Germinal center (tissue), 1 donor: ENCODE measurements around the gene OSGIN1.

Experiments
- DNase-seq: peaks from one replicate; pipeline ENCODE4 v3.0.0; 2012; ENCODE audit warnings: mixed read lengths, low spot score

The OSGIN1 gene

DNA sequence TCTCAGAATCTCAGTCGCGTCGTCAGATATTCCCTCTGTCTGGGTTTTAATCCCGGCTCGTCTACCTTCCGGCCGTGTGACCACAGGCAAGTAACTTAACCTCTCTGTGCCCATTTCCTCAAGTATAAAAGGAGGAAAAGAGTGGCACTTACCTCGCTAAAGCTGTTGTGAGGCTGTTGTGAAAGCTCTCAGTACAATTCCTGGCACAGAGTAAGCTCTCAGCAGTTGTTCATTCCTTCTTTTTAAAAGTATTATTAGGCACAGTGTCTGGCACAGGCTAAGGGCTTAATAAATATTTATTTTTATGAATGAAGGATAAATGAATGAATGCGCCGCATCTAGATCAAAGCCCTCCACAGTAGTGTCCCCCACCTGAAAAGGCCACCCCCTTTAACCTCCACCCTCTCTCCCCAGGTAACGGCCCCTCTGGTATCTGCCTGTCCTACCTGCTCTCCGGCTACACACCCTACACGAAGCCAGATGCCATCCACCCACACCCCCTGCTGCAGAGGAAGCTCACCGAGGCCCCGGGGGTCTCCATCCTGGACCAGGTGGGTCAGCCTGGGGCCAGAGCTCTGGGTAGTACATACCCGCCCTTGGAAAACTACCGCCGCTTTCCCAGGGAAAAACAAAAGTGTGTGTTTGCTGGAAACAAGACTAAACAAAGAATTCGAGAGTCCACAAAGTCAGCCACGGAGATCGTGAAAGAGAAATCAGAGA is 6.0 kb downstream of the OSGIN1 start:
- DNase-seq = no peak

DNA sequence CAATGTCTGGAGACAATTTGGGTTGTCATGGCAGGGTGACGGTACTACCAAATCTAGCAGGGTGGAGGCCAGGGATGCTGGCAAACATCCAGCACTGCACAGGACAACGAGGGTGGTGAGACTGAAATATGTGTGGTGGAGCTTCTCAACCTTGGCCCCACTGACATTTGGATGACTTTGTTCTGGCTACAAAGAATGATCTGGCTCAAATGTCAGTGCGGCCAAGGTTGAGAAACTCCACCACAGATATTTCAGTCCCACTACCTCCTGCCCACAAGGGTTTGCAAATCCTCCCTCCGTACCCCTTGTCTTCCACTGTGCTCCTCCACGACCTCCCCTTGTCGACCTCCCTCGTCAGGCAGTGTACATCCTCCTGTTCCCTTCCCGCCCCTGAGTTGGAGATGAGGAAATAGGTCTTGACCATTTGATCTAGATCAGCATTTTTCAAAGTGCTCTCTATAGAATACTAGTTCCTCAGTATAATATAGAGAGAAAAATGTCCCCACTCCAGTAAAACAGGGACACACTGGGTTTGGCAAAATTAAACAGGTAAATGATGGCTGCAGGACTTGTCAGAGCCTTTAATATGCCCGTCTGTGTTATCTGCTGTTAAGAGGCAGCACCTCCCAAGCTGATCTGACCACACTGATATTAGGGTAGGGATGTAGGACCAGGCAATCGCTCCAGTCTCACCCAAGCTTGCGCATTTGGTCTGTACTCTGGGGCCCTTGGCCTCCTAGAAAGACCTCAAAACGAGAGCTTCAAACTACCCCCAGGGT is 6.8 kb downstream of the OSGIN1 start:
- no peak for DNase-seq

DNA sequence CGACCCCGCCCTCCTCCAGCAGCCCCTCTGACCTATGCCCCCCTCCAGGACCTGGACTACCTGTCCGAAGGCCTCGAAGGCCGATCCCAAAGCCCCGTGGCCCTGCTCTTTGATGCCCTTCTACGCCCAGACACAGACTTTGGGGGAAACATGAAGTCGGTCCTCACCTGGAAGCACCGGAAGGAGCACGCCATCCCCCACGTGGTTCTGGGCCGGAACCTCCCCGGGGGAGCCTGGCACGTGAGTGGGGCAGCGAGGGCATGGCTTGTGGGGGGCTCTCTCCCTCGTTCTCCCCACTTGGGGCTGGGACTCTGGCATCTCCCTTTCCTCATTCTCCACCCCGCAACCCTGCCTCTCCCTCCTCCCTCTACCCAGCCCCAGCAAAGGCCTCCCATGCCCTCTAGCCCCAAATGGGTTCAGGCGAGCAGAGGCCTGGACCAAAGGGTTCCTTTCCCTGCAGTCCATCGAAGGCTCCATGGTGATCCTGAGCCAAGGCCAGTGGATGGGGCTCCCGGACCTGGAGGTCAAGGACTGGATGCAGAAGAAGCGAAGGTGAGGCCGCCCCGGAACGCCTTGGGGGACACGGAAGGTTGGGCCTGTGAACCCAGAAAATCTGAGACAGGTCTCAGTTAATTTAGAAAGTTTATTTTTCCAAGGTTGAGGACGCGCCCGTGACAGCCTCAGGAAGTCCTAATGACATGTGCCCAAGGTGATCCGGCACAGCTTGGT is 7.6 kb downstream of the OSGIN1 start:
- no peak for DNase-seq

DNA sequence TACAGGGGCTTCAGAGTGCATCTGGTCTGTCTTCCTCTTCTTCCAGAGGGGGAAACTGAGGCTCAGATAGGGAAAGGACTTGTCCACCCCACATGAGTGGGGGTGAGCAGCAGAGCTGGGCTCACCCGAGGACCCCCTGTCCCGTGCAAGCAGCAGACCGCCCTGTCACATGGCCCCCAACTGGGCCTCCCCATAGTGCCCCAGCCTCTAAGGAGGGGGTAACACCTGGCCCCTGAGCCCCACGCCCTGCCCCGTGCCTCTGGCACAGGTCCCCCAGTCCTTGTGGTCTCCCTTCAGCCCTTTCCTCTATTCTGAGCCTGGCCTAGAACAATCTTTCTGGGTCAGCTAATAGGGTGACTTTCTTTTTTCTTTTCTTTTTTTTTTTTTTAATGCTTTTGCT is 8.6 kb downstream of the OSGIN1 start:
- no peak for DNase-seq

DNA sequence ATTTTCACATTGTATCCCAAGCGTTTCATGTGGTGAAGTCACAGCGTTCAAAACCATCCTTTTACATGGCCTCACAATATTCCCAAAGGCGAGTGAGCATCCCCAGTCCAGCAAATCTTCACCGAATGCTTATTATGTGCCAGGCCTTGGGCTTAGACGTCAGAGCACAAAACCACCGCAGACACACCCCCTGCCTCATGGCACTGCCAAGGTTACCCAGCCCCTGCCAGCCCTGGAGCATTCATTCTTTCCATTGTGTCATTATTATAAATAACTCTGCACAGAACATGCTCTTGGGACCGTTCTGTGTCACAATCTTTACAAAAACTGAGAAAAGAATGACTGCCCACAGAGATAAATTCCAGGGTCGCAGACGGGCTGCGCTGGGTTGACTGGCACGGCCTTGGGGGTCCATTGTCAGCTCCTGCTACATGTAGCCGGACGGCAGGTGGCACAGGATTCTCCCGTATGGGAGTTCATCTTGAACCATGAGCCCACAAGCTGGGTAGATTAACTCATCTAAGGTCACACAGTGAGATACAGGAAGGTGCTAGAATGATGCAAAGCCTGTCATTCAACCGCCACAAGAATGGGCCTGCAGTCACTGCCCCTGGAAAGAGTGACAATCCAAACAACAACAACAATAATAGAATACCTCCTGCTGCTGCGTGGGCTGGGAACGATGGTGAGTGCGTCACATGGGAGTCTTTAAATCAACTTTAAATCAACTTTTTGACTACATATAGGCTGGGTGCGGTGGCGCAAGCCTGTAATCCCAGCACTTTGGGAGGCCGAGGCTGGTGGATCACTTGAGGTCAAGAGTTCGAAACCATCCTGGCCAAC is 10.5 kb downstream of the OSGIN1 start:
- no peak for DNase-seq

DNA sequence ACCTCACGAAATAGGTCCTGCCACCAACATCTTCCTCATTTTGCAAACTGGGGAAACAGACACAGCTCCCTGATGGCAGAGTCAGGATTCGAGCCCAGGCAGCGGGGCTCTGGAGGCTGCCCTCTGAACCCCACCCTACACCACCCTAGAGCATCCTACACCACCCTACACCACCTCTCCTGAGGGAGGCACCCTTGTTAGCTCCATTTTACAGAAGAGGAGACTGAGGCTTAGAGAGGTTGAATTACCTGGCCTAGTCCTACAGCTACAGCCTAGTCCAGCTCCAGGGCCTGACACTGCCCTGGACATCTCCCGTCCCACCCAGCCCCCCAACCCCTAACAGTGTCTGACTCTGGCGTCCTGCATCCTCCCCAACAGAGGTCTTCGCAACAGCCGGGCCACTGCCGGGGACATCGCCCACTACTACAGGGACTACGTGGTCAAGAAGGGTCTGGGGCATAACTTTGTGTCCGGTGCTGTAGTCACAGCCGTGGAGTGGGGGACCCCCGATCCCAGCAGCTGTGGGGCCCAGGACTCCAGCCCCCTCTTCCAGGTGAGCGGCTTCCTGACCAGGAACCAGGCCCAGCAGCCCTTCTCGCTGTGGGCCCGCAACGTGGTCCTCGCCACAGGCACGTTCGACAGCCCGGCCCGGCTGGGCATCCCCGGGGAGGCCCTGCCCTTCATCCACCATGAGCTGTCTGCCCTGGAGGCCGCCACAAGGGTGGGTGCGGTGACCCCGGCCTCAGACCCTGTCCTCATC is 11.8 kb downstream of the OSGIN1 start:
- DNase-seq = no peak

DNA sequence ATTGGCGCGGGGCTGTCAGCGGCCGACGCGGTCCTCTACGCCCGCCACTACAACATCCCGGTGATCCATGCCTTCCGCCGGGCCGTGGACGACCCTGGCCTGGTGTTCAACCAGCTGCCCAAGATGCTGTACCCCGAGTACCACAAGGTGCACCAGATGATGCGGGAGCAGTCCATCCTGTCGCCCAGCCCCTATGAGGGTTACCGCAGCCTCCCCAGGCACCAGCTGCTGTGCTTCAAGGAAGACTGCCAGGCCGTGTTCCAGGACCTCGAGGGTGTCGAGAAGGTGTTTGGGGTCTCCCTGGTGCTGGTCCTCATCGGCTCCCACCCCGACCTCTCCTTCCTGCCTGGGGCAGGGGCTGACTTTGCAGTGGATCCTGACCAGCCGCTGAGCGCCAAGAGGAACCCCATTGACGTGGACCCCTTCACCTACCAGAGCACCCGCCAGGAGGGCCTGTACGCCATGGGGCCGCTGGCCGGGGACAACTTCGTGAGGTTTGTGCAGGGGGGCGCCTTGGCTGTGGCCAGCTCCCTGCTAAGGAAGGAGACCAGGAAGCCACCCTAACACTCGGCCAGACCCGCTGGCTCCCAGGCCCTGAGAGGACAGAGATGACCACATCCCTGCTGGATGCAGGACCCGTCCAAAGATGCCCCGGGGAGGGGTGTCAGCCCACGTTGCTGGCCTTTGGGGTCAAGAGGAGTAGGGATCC is 12.6 kb downstream of the OSGIN1 start:
- DNase-seq = no peak

DNA sequence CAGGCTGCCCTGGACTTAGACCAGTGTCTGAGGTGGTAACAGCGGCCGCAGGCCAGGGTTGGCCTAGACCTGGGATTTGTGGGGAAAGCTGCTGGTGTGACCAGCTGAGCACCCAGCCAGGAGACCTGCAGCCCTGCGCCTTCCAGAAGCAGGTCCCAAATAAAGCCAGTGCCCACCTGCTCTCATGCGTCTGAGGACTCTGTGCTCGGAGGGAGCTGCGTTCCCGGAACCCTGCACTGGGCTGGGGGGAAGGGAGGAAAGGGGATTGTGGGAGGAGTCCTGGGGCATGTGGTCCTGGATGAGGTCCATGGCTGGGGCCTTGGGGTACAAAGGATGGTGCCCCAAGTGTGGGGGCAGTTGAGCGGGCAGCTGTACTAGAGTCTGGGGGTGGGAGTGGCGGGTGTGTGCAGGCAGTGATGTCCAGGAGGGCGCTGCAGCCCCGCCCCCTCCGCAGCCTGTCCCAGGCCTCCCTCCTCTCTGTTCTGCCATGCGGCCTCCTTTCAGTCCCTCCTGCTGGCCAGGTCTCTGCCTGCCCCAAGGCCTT is 13.2 kb downstream of the OSGIN1 start:
- DNase-seq = no peak

DNA sequence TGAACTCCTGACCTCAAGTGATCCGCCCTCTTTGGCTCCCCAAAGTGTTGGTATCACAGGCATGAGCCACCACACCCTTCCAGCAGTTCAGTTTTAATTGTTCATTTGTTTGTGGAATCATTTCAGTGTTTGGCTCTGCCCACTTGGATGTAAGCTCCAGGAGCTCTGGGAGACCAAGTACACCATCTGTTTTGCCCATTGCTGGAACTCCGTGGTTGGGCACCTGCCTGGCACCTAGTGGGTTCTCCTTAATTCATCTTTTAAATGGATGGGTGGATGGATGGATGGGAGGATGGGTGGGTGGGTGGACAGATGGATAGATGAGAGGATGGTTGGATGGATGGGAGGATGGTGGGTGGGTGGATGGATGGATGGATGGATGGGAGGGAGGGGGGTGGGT is 14.1 kb downstream of the OSGIN1 start:
- no peak for DNase-seq

DNA sequence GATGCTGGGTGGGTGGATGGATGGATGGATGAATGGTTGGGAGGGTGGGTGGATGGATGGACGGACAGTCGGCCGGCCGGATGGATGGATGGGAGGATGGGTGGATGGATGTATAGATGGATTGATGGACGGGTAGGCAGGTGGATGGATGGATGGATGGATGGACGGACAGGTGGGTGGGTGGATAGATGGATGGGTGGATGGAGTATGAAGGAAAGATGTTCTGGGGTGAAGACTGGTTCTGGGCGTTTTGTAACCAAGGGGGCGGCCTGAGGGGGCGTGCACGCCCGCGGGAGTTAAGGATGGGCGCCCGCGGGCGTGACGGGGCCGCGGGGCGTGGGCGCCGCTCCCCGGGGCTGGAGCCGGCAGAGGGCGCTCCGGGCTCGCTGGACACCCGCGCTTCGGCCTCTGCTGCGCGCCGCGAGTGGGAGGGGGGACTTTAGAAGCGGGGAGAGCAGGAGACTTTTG is 14.8 kb downstream of the OSGIN1 start, which contains the start of gene NECAB2:
Gene NECAB2 (plus strand): TSS at position 407 of the 468 bp plus-strand sequence. CDS start 405 bp downstream, outside the sequence.
- peak; percentile 59 for DNase-seq

DNA sequence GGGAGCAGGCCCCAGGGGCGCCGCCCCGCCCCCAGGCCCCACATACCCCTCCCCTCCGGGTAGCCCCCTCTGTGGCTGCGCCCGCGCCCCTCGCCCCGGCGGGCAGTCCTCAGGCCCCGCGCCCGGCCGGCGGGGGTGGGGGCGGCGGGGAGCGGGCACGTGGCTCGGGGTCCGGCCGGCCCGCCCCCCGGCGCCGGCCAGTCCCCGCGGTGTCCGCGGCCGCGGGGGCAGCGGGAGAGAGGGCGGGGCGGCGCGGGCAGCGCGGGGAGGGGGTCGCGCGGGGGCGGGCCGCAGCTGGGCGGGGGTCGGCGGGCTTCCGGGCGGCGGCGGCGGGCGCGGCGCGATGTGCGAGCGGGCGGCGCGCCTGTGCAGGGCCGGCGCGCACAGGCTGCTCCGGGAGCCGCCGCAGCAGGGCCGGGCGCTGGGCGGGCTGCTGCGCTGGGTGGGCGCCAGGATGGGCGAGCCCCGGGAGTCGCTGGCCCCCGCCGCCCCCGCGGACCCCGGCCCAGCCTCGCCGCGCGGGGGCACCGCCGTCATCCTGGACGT is 15.3 kb downstream of the OSGIN1 start:
- DNase-seq = no peak

DNA sequence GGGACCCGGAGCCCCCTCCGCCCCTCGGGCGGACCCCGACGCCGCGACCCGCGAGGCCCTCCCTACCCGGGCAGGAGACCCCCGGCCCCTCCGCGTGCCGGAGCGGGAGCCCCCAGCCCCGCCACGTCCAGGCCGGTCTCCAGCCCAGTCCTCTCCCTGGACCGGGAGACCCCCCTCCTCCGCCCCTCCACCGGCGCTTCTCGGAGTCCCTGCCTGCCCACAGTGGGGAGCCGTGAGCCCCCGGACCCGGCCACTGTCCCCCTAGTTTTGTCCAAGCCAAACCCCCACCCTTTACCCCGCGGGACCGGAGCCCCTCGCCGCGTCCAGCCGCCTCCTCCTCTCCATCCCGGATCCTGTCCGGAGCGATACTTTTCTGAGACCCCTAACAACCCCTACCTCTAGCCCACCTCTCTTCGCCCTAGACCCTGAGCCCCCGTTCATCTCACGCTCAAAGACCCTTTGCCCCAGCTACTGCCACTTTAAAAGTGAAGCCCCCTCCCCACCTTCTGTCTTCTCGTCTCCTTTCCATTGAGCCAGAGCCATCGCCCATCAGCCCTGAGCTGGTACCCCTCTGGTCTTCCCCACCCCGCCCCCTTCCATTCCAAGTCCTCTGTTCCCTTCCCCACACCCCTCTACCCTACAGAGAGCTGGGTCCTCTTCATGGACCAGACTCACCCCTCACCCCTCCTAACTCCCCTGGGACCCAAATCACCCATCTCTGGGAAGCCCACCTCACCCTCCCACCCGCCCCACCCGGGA is 16.0 kb downstream of the OSGIN1 start:
- DNase-seq = no peak

DNA sequence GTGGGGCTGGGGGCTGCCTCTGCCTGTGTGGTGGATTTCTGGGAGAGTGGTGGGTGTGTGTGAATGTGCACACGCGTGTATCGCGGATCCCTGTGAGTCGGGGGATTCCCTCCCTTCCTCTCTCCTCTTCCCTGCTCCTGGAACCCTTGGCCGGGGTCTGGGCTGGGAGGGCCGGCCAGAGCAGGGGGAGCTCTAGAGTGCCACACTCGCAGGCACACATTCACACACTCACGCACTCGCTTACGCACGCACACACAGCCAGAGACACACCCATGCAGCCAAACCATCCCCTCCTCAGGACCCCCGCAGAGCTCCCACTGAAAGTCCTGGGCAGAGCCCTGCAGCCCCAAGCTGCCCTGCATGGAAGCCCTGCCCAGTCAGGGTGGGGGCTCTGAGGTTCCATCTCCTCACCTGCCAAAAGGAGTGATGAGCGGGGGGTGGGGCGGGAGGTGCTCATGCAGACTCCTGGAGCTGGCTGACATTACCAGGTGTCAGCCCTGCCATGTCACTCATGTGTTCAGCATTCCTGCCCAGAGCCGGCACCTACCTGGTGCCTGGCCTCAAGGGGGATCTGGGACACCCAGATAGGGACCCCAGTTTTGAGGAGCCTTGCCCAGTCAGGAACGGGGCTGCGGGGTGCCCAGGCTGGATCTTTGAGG is 16.9 kb downstream of the OSGIN1 start:
- DNase-seq = no peak

DNA sequence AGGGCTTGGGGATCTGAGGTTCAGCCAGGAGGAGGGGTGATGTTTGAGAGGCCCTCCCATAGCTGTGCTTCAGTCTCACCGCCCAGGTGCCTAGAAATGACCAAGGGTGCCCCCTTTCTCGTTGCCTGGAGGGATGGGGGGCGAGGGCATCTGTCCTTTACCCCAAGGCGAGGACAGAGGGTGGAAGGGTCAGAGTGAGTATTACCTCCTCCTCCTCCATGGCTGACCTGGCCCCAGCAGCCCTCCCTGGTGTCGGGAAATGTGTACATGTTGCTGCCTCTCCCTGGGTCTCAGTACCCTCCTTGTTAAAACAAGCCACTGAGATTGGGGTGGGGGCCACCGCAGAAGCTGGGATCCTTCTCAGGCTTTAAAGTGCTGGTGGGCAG is 17.4 kb downstream of the OSGIN1 start:
- no peak for DNase-seq

DNA sequence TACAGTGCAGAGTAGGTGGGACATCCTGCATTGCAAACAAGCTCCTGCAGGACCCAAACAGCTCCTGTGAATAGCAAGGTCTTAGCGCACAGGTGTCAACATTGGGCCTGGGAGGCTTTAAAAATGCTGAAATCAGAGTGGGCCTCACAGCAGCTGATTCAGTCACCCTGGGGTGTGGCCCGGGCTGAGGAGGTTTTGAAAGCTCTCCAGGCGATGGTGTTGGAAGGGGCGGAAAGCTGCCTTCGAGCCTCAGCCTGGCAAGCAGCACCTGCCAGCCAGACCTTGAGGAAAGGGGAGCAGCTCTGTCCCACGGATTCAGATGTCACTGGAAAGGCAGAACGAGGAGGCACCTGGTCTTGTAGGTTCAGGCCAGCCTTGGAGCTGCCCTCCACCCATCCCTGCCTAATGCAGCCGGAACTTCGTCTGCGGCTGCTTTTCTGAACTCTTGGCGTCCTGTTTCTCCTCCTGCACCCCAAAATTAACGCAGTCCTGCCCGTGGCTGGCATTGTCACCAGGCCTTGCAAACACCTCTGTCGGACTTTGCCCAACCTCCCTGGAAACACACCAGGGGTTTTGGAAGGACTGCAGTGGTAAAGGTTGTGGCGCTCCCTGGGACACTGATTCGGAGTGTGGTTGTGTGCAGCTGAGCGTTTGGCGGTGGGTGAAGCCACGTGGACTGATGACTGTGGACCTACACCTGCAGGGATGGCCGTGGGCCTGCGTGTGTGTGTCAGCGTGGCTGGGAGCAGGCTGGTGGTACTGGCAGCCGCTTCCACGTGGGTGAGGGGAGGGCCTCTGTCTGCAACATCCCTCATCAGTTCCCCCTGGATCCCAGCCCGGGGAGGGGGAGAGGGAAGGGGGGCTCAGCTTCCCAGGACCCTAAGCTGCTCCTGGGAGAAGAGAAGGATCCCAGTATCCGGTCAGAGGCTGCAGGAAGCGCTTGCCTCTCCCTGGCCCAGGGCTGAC is 18.4 kb downstream of the OSGIN1 start:
- DNase-seq = no peak

DNA sequence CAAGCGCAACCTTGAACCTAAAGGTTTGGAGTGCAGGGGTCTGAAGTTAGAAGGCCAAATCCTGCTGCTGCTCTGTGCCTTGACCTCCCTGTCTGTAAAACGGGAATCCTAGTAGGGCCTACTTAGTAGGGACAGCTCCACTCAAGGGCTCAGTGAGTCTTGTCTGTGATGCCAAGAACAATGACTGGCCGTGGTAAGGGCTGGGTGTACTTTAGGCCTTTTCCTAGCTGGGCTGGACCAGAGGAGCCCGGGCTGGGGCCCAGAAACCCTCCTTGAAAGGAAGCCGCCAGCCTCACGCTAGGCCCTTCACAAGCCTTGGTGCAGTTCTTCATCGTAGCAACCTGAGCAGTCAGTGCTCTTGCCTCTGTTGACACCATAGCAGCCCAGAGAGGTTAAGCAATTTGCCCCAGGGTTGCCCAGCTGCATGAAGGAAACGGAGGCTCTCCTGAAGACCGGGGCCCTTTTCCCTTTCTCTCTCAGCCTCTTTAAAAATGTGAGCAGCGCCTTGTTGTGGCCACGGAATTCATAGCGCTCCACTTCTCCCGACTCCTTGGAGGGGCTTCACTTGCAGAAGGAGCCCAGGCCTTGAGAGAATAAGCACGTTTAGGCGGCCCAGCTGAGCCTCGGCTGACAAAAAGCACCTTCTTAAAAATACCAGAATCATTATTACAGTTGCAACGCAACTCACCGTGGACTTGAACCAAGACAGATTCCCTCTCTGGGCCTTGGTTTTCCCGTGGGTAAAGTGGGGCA is 19.4 kb downstream of the OSGIN1 start:
- no peak for DNase-seq

DNA sequence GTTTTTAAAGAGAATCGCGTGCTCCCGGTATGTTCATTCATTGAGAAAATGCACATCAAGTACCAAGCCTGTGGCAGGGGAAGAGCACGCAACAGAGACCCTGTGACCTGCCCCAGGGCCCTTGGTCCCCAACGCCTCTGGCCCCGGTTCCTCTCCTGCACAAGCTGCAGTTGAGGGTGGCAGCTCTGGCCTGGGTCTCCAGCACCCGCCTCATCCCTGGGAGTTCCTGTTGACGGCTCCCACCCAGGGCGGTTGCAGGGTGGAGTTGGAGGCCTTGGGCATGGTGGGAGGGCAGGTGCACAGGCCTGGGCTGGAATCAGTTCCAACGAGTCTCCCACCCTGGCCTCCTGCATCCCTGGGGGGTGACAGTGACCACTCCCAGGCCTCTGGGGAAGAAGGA is 20.0 kb downstream of the OSGIN1 start:
- DNase-seq = no peak
